SK-N-SH (cell line): ENCODE measurements around the gene PRIM1. TPM values are rescaled to one million over a fixed set of nuclear protein-coding genes. Genes with fewer than 3 reads are reported as not detected.

Experiments
- CTCF ChIA-PET: fragments of 300-600, 350-600 bp; formaldehyde crosslinking; extraction: SDS; loops from one replicate; lab custom pipeline; 2021; lab: Yijun Ruan, JAX
- POLR2A ChIA-PET: fragments of 350-600 bp; sonication (Branson Sonifier 250); formaldehyde crosslinking; extraction: SDS; loops from one replicate; lab custom pipeline; 2020; ENCODE audit warnings: antibody characterized with exemption, inconsistent platforms; lab: Yijun Ruan, JAX
- DNase-seq: peaks from one replicate; pipeline ENCODE4 v3.0.0; 2012
- H2AFZ ChIP-seq: fragments of 200-600 bp; sonication (generic); 2 replicates; pipeline ENCODE4 v1.8.1; 2016; ENCODE audit warnings: antibody characterized with exemption, mild to moderate bottlenecking, low read depth
- H3F3A ChIP-seq: fragments of 200-600 bp; sonication (generic); replicated peaks from 2 replicates; pipeline ENCODE3; 2016; ENCODE audit warnings: antibody characterized with exemption, mild to moderate bottlenecking; ENCODE audit not compliant: insufficient read depth
- H3K27ac ChIP-seq, 2 experiments: fragments of 200-500 bp in 1 of 2; fragments of 200-600 bp in 1 of 2; sonication (Bioruptor generic) in 1 of 2; sonication (generic), shearing (Covaris generic) in 1 of 2; 2 replicates each; pipeline versions ENCODE4 v1.5.1 to v1.6.1; 2014 to 2016; ENCODE audit warnings: low read depth in 2 of 2, inconsistent platforms in 1 of 2, low read length in 1 of 2, mild to moderate bottlenecking in 1 of 2, mixed read lengths in 1 of 2
- H3K27me3 ChIP-seq: fragments of 200-600 bp; sonication (generic), shearing (Covaris generic); 2 replicates; pipeline ENCODE4 v1.6.1; 2016; ENCODE audit warnings: mixed run types; ENCODE audit not compliant: insufficient read depth
- H3K36me3 ChIP-seq, 2 experiments: fragments of 200-500 bp in 1 of 2; fragments of 200-600 bp in 1 of 2; sonication (Bioruptor generic) in 1 of 2; sonication (generic) in 1 of 2; replicated peaks in 1 of 2; 2 replicates each; pipeline versions ENCODE3 to v1.5.1; 2014 to 2016; ENCODE audit warnings: low read length in 1 of 2, mild to moderate bottlenecking in 1 of 2; ENCODE audit not compliant: insufficient read depth in 2 of 2, control insufficient read depth in 1 of 2
- H3K4me1 ChIP-seq, 2 experiments: fragments of 200-500 bp in 1 of 2; fragments of 200-600 bp in 1 of 2; sonication (Bioruptor generic) in 1 of 2; sonication (generic), shearing (Covaris generic) in 1 of 2; 2 replicates each; pipeline versions ENCODE4 v1.5.1 to v1.6.1; 2014 to 2016; ENCODE audit warnings: low read depth in 1 of 2, low read length in 1 of 2, mixed run types in 1 of 2; ENCODE audit not compliant: insufficient read depth in 2 of 2, control insufficient read depth in 1 of 2
- H3K4me2 ChIP-seq: fragments of 200-600 bp; sonication (generic), shearing (Covaris generic); 2 replicates; pipeline ENCODE4 v1.6.1; 2017; ENCODE audit warnings: mixed run types
- H3K4me3 ChIP-seq, 2 experiments: fragments of 200-500 bp in 1 of 2; fragments of 200-600 bp in 1 of 2; sonication (Bioruptor generic) in 1 of 2; sonication (generic), shearing (Covaris generic) in 1 of 2; 2 replicates each; pipeline versions ENCODE4 v1.5.1 to v1.8.1; 2014 to 2016; ENCODE audit warnings: low read depth in 2 of 2, inconsistent platforms in 1 of 2, low read length in 1 of 2, mild to moderate bottlenecking in 1 of 2, mixed read lengths in 1 of 2, moderate library complexity in 1 of 2
- H3K79me2 ChIP-seq: fragments of 200-600 bp; sonication (generic); 2 replicates; pipeline ENCODE4 v1.8.1; 2017; ENCODE audit warnings: mild to moderate bottlenecking; ENCODE audit not compliant: insufficient read depth
- H3K9ac ChIP-seq: fragments of 200-600 bp; sonication (generic); 2 replicates; pipeline ENCODE4 v1.6.1; 2017; ENCODE audit warnings: mixed run types
- H3K9me2 ChIP-seq: fragments of 200-600 bp; sonication (generic); 2 replicates; pipeline ENCODE4 v1.6.1; 2017; ENCODE audit warnings: mixed run types
- H3K9me3 ChIP-seq: fragments of 200-600 bp; sonication (generic); 2 replicates; pipeline ENCODE4 v1.6.1; 2017; ENCODE audit warnings: mixed run types, mild to moderate bottlenecking, moderate library complexity
- H4K20me1 ChIP-seq: fragments of 200-600 bp; sonication (generic); 2 replicates; pipeline ENCODE4 v1.6.1; 2017; ENCODE audit warnings: mild to moderate bottlenecking, mixed run types; ENCODE audit not compliant: insufficient read depth
- CHD2 ChIP-seq: fragments of 150-350 bp; IDR thresholded peaks from 2 replicates; pipeline ENCODE4 v1.6.1; 2018; ENCODE audit warnings: low read length; ENCODE audit not compliant: partially characterized antibody
- ELF1 ChIP-seq: IDR thresholded peaks from 2 replicates; pipeline ENCODE4 v1.4.0; 2012
- EP300 ChIP-seq, 2 experiments: IDR thresholded peaks; 2 replicates each; pipeline versions ENCODE4 v1.4.0 to v1.6.1; 2012; ENCODE audit warnings: borderline replicate concordance in 1 of 2, low read depth in 1 of 2, low read length in 1 of 2
- FOXJ3 ChIP-seq: sonication (generic); formaldehyde crosslinking; IDR thresholded peaks from 2 replicates; pipeline ENCODE4 v1.5.1; 2020; ENCODE audit warnings: mild to moderate bottlenecking, missing genetic modification reagents
- FOXM1 ChIP-seq: IDR thresholded peaks from 2 replicates; pipeline ENCODE4 v1.4.0; 2012; ENCODE audit warnings: low read depth, mild to moderate bottlenecking
- GABPA ChIP-seq: IDR thresholded peaks from 2 replicates; pipeline ENCODE4 v1.4.0; 2012; ENCODE audit warnings: low read depth, mild to moderate bottlenecking
- GATA2 ChIP-seq: sonication (generic); formaldehyde crosslinking; IDR thresholded peaks from 2 replicates; pipeline ENCODE4 v1.5.0; 2020; ENCODE audit warnings: mild to moderate bottlenecking, missing genetic modification reagents
- IRF3 ChIP-seq: fragments of 150-350 bp; IDR thresholded peaks from 2 replicates; pipeline ENCODE4 v1.6.1; 2016; ENCODE audit warnings: mild to moderate bottlenecking, low read depth, low read length
- MXI1 ChIP-seq: IDR thresholded peaks from 2 replicates; pipeline ENCODE4 v1.6.1; 2012; ENCODE audit warnings: mild to moderate bottlenecking, low read depth, low read length, improper control_type of control experiment
- NFIC ChIP-seq: IDR thresholded peaks from 2 replicates; pipeline ENCODE4 v1.4.0; 2012; ENCODE audit warnings: borderline replicate concordance
- NRF1 ChIP-seq: IDR thresholded peaks from 2 replicates; pipeline ENCODE4 v1.6.1; 2012; ENCODE audit warnings: low read depth, mild to moderate bottlenecking, low read length
- PBX3 ChIP-seq: IDR thresholded peaks from 2 replicates; pipeline ENCODE4; 2012
- POLR2AphosphoS5 ChIP-seq: IDR thresholded peaks from 2 replicates; pipeline ENCODE4 v1.6.1; 2012; ENCODE audit warnings: low read depth, low read length
- RAD21 ChIP-seq: IDR thresholded peaks from 2 replicates; pipeline ENCODE4 v1.6.1; 2012; ENCODE audit warnings: mild to moderate bottlenecking, low read length
- RCOR1 ChIP-seq: fragments of 150-350 bp; IDR thresholded peaks from 2 replicates; pipeline ENCODE4 v1.6.1; 2017; ENCODE audit warnings: antibody characterized with exemption, low read length
- RFX5 ChIP-seq: IDR thresholded peaks from 2 replicates; pipeline ENCODE4 v1.6.1; 2012; ENCODE audit warnings: mild to moderate bottlenecking, improper control_type of control experiment, low read length
- SIN3A ChIP-seq: IDR thresholded peaks from 2 replicates; pipeline ENCODE4 v1.6.1; 2012; ENCODE audit warnings: low read depth, mild to moderate bottlenecking, low read length, moderate library complexity, borderline replicate concordance
- TAF1 ChIP-seq: IDR thresholded peaks from 2 replicates; pipeline ENCODE4 v1.6.1; 2012; ENCODE audit warnings: low read depth, mild to moderate bottlenecking, low read length, moderate library complexity, borderline replicate concordance
- TCF12 ChIP-seq: IDR thresholded peaks from 2 replicates; pipeline ENCODE4 v1.4.0; 2012
- USF2 ChIP-seq: fragments of 150-350 bp; IDR thresholded peaks from 2 replicates; pipeline ENCODE4 v1.6.1; 2017; ENCODE audit warnings: antibody characterized with exemption, low read length, low read depth, borderline replicate concordance
- ZBTB33 ChIP-seq: IDR thresholded peaks from 2 replicates; pipeline ENCODE4 v1.4.0; 2012; ENCODE audit warnings: low read depth, borderline replicate concordance
- WGBS: methylation state at CpG from one replicate; pipeline ENCODE4 v1.1.6; 2017; ENCODE audit warnings: low lambda C conversion rate; 5-methylcytosine and 5-hydroxymethylcytosine counted together
- polyA plus RNA-seq, 3 experiments: library from polyadenylated mRNA; depleted of rRNA; stranded (reverse); fragments of >200 nt; gene quantifications; 2 replicates each; pipeline ENCODE4 v1.2.3, GENCODE V29; 2012

PRIM1 gene
- polyA plus RNA-seq, 1 of the 3 experiments (the other 2 are of a cell fraction) = 10.9 TPM

- no peaks in the 10 kb centered on the region; a peak in 1 of 4 replicates for H3K4me1 ChIP-seq
- H3K4me2 ChIP-seq = no peak overlapping the region
- CTCF ChIA-PET = interaction anchor here (0.8 to 0.9 kb wide), 2 partner anchors 9 to 362 kb away, joined by 3 read pairs; partner anchors contain the start of gene STAT6
- 95% methylated on average over 2 of the region's 2 CpGs for WGBS
- no peak overlapping the region for H3K4me3 ChIP-seq
- H3K9me2 ChIP-seq = no peaks in the 10 kb centered on the region
- TF ChIP-seq RAD21 = no peak
- no peak for TF ChIP-seq POLR2AphosphoS5
- TF ChIP-seq RCOR1 = no peak
- no peak for TF ChIP-seq GATA2
- TF ChIP-seq IRF3 = no peak
- no peak for TF ChIP-seq CHD2
- TF ChIP-seq TCF12 = no peak
- no peak for TF ChIP-seq FOXJ3 (CRISPR knock-in tag)
- no peak for TF ChIP-seq PBX3
- no peak for TF ChIP-seq ELF1
- no peak for TF ChIP-seq NFIC
- no peak overlapping the region for H2AFZ ChIP-seq
- H3K27ac ChIP-seq = no peak overlapping the region
- H3K27me3 ChIP-seq = no peaks in the 10 kb centered on the region
- DNase-seq = no peak
- H3K9me3 ChIP-seq = no peaks in the 10 kb centered on the region
- peaks cover 7% of the 10 kb centered on the region for H3F3A ChIP-seq
- POLR2A ChIA-PET = interaction anchor here (0.6 kb wide), 1 partner anchor 13 kb away, joined by 3 read pairs; no protein-coding TSS in a partner anchor
- H3K79me2 ChIP-seq = peaks cover 15% of the 10 kb centered on the region
- peaks cover 5 to 25% of the 10 kb centered on the region in 2 experiments for H3K36me3 ChIP-seq
- no peaks in the 10 kb centered on the region for H4K20me1 ChIP-seq
- no peak overlapping the region for H3K9ac ChIP-seq
Measured at GRCh38 chr12:56749359-56749758, 2.8 kb downstream of the PRIM1 start.

GRCh38 chr12:56728139-56728861 is 23.8 kb downstream of the PRIM1 start:
- H3F3A ChIP-seq = peaks cover 24% of the 10 kb centered on the region
- no peak overlapping the region for H3K4me2 ChIP-seq
- no peak for TF ChIP-seq MXI1
- no peak for TF ChIP-seq GABPA
- no peak for TF ChIP-seq EP300 (IDR thresholded peaks at IDR 0.05; ENCODE audit: borderline replicate concordance in 1 of 2, low read depth in 1 of 2, low read length in 1 of 2)
- no peak for TF ChIP-seq NRF1
- TF ChIP-seq POLR2AphosphoS5 = no peak
- no peak for TF ChIP-seq SIN3A
- TF ChIP-seq ELF1 = no peak
- TF ChIP-seq ZBTB33 = no peak
- no peak for TF ChIP-seq RCOR1
- no peak for TF ChIP-seq RFX5
- TF ChIP-seq USF2 = no peak
- TF ChIP-seq FOXM1 = no peak
- TF ChIP-seq TAF1 = no peak
- H3K4me1 ChIP-seq = peaks cover 5 to 6% of the 10 kb centered on the region in 2 experiments; a peak in 3 of 4 replicates
- DNase-seq = no peak
- no peaks in the 10 kb centered on the region for H3K9me2 ChIP-seq
- H3K9ac ChIP-seq = no peak overlapping the region
- peaks cover 10% of the 10 kb centered on the region for H4K20me1 ChIP-seq
- no peaks in the 10 kb centered on the region for H3K27me3 ChIP-seq
- no peaks in the 10 kb centered on the region for H3K9me3 ChIP-seq
- H3K27ac ChIP-seq = no peak overlapping the region
- CTCF ChIA-PET = interaction anchor here (0.6 to 2.1 kb wide), 5 partner anchors 10 to 293 kb away, joined by 3 to 8 read pairs (median 3); no protein-coding TSS in a partner anchor
- H3K4me3 ChIP-seq = no peak overlapping the region
- H2AFZ ChIP-seq = no peak overlapping the region
- 93% methylated on average over 11 of the region's 11 CpGs for whole genome bisulfite sequencing
- peaks cover 19% of the 10 kb centered on the region for H3K79me2 ChIP-seq
- POLR2A ChIA-PET = no interaction called here
- peaks cover 4 to 22% of the 10 kb centered on the region in 2 experiments for H3K36me3 ChIP-seq
